ENCODE measurements around the gene PXK. TPM values are rescaled to one million over a fixed set of nuclear protein-coding genes. Genes with fewer than 3 reads are reported as not detected.
"Not testable (repeated sequence)": the region's sequence is repeated elsewhere in the genome, so short reads cannot be mapped to it uniquely, and the experiment has no call there.

Gene PXK
- total RNA-seq, 2 experiments from 2014 or later = 22.2 to 23.6 TPM

GRCh38 chr3:58336135-58336882 is 3.6 kb downstream of the PXK start:
- Mint-ChIP-seq H3K27me3 (no peaks in the 10 kb centered on the region), H3K4me3 (no peak overlapping the region), H3K9me3 (no peaks in the 10 kb centered on the region), H3K4me1 (ENCODE audit: low read depth) (peaks cover 32% of the 10 kb centered on the region), H3K27ac (no peak overlapping the region), H3K36me3 (ENCODE audit: low read depth) (peaks cover 19% of the 10 kb centered on the region)
- CTCF ChIA-PET = interaction anchor here (0.9 to 7.2 kb wide), 6 partner anchors 10 to 171 kb away, joined by 3 to 44 read pairs (median 6); partner anchors contain the start of genes HTD2 and RPP14
- intact Hi-C loops (cut with micrococcal nuclease) = no loop called here
- POLR2A ChIA-PET = interaction anchor here (0.6 to 1.4 kb wide), 5 partner anchors 9 to 18 kb away, joined by 3 to 4 read pairs (median 4); no protein-coding TSS in a partner anchor
- ATAC-seq (no peak), DNase-seq (no peak)
- TF ChIP-seq CTCF (IDR thresholded peaks at IDR 0.05) = no peak

- ChIA-PET POLR2A (interaction anchor here (1.1 kb wide), 1 partner anchor 13 kb away, joined by 3 read pairs; no protein-coding TSS in a partner anchor), CTCF (interaction anchor here (1.4 to 7.2 kb wide), 5 partner anchors 11 to 160 kb away, joined by 4 to 44 read pairs (median 8); partner anchors contain the start of genes HTD2 and RPP14)
- Mint-ChIP-seq H3K4me1 (ENCODE audit: low read depth) (peaks cover 32% of the 10 kb centered on the region), H3K27me3 (no peaks in the 10 kb centered on the region), H3K27ac (no peak overlapping the region), H3K36me3 (ENCODE audit: low read depth) (peaks cover 19% of the 10 kb centered on the region), H3K9me3 (no peaks in the 10 kb centered on the region), H3K4me3 (no peak overlapping the region)
- no peak for ATAC-seq
- TF ChIP-seq CTCF (IDR thresholded peaks at IDR 0.05) = no peak
- intact Hi-C loops (cut with micrococcal nuclease) = no loop called here
- no peak for DNase-seq
Observed at GRCh38 chr3:58337190-58337589, 4.5 kb downstream of the PXK start.

DNA sequence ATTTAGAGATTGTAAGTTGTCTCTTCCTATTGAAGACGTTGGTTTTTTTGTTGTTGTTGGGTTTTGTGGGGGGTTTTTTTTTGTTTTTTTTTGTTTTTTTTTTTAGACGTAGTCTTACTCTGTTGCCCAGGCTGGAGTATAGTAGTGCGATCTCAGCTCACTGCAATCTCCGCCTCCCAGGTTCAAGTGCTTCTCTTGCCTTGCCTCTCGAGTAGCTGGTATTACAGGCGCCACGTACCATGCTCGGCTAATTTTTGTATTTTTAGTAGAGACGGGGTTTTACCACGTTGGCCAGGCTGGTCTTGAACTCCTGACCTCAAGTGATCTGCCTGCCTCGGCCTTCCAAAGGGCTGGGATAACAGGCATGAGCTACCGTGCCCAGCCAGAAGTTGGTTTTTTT is 6.5 kb downstream of the PXK start:
- peaks cover 28% of the 10 kb centered on the region for H3K4me1 Mint-ChIP-seq (ENCODE audit: low read depth)
- DNase-seq; H3K4me3 Mint-ChIP-seq; POLR2A ChIA-PET; H3K27ac Mint-ChIP-seq; ATAC-seq; intact Hi-C loops (cut with micrococcal nuclease); H3K9me3 Mint-ChIP-seq; H3K27me3 Mint-ChIP-seq: not testable (repeated sequence)
- CTCF ChIA-PET = interaction anchor here (0.6 to 1.4 kb wide), 2 partner anchors 17 to 33 kb away, joined by 3 to 4 read pairs; partner anchors contain the start of genes HTD2 and RPP14
- H3K36me3 Mint-ChIP-seq (ENCODE audit: low read depth) = peaks cover 22% of the 10 kb centered on the region

DNA sequence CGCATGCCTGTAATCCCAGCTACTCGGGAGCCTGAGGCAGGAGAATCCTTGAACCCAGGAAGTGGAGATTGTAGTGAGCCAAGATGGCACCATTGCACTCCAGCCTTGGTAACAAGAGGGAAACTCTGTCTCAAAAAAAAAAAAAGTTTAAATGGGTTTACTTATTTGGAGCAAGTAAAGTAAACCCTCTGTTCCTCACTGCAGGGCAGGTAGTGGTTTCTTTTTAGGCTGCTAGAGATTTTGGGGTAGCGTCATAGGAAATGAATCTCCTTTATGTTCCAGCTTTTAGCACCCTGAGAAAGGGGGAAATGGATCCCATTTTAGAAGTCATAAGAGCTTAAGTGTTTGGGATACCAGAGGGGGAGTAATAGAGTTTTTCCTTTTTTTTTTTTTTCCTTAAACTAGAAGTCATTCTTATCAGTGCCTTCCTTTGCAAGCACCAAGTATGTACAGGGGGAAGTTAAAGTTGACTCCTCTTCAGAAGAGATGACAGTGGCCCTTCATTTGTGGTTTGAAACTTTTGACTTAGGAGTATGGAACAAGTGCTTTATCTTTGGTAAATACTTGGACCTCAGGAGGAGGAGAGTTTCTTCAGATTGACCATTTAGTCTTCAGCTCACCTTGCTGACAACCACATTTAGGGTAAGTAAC is 8.0 kb downstream of the PXK start:
- peaks cover 13% of the 10 kb centered on the region for H3K4me1 Mint-ChIP-seq (ENCODE audit: low read depth)
- peaks cover 18% of the 10 kb centered on the region for H3K36me3 Mint-ChIP-seq (ENCODE audit: low read depth)
- ATAC-seq (no peak), DNase-seq (no peak)
- ChIA-PET POLR2A (no interaction called here), CTCF (interaction anchor here (0.6 to 1.9 kb wide), 4 partner anchors 10 to 290 kb away, joined by 3 to 7 read pairs (median 4); partner anchors contain the start of gene HTD2)
- H3K27ac Mint-ChIP-seq = no peak overlapping the region
- TF ChIP-seq CTCF (IDR thresholded peaks at IDR 0.05) = no peak
- H3K4me3 Mint-ChIP-seq = no peak overlapping the region
- intact Hi-C loops (cut with micrococcal nuclease) = no loop called here
- no peaks in the 10 kb centered on the region for H3K9me3 Mint-ChIP-seq
- H3K27me3 Mint-ChIP-seq = no peaks in the 10 kb centered on the region

GRCh38 chr3:58341376-58341775 is 8.7 kb downstream of the PXK start:
- ATAC-seq (no peak), DNase-seq (no peak)
- ChIA-PET CTCF (interaction anchor here (1.0 to 1.9 kb wide), 3 partner anchors 9 to 289 kb away, joined by 3 to 7 read pairs (median 4); partner anchors contain the start of gene HTD2), POLR2A (no interaction called here)
- Mint-ChIP-seq H3K27ac (no peak overlapping the region), H3K4me1 (ENCODE audit: low read depth) (peaks cover 14% of the 10 kb centered on the region), H3K9me3 (no peaks in the 10 kb centered on the region), H3K36me3 (ENCODE audit: low read depth) (peaks cover 14% of the 10 kb centered on the region), H3K4me3 (no peak overlapping the region), H3K27me3 (no peaks in the 10 kb centered on the region)
- no peak for TF ChIP-seq CTCF (IDR thresholded peaks at IDR 0.05)
- intact Hi-C loops (cut with micrococcal nuclease) = no loop called here

Data from activated CD8-positive, alpha-beta T cell treated with anti-CD3 and anti-CD28 coated beads for 36 hours (primary cell).